ENCODE results near the gene ZDHHC12. TPM values are rescaled to one million over a fixed set of nuclear protein-coding genes. Genes with fewer than 3 reads are reported as not detected.

Gene ZDHHC12
- total RNA-seq, 6 experiments from 2014 or later: 48.1 to 54.6 (median 53.1) TPM

GRCh38 chr9:128683340-128684064 lies 40.4 kb downstream of the ZDHHC12 start:
- no peaks in the 10 kb centered on the region for H3K9me3 Mint-ChIP-seq
- H3K27me3 Mint-ChIP-seq (ENCODE audit: insufficient read depth): peaks cover 5% of the 10 kb centered on the region; the same call in 1 of the 2 replicates
- H3K4me1 Mint-ChIP-seq (ENCODE audit: low read depth): peaks cover 43% of the 10 kb centered on the region
- peak overlapping the region; percentile 98 for H3K27ac Mint-ChIP-seq
- no peak for DNase-seq
- TF ChIP-seq CTCF (IDR thresholded peaks at IDR 0.05): no peak
- H3K4me3 Mint-ChIP-seq: peak overlapping the region; percentile 100
- peaks cover 4% of the 10 kb centered on the region; the same call in 1 of the 2 replicates for H3K36me3 Mint-ChIP-seq (ENCODE audit: low read depth)

- no peaks in the 10 kb centered on the region; the same call in 1 of the 2 replicates for H3K4me1 Mint-ChIP-seq (ENCODE audit: low read depth)
- H3K4me3 Mint-ChIP-seq: no peak overlapping the region
- H3K36me3 Mint-ChIP-seq (ENCODE audit: low read depth): peaks cover 4% of the 10 kb centered on the region; the same call in 1 of the 2 replicates
- no peaks in the 10 kb centered on the region for H3K9me3 Mint-ChIP-seq
- no peak for TF ChIP-seq CTCF (IDR thresholded peaks at IDR 0.05)
- H3K27me3 Mint-ChIP-seq (ENCODE audit: insufficient read depth): peaks cover 2% of the 10 kb centered on the region
- H3K27ac Mint-ChIP-seq: no peak overlapping the region
- DNase-seq: no peak
Measured at GRCh38 chr9:128677794-128678193, 46.1 kb downstream of the ZDHHC12 start.

DNA sequence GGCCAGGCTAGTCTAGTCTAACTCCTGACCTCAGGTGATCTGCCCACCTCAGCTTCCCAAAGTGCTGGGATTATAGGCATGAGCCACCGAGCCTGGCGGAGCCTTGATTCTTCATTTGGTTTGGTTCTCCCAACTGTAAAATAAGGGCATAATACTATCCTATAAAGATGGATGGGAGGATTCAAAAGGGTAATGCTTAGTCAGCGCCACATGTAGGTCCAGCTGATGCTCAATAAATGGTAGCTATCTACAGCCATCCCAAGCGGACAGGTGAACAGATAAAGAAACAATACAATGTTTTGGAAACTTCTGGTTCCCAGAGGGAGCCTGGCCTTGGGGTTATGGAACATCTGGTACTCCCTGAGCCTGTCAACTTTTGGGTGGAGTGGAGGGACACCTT lies 48.5 kb downstream of the ZDHHC12 start:
- H3K27me3 Mint-ChIP-seq (ENCODE audit: insufficient read depth): no peaks in the 10 kb centered on the region; the same call in none of the 2 replicates
- no peaks in the 10 kb centered on the region for H3K36me3 Mint-ChIP-seq (ENCODE audit: low read depth)
- H3K9me3 Mint-ChIP-seq: no peaks in the 10 kb centered on the region
- H3K27ac Mint-ChIP-seq: no peak overlapping the region
- DNase-seq: no peak
- no peaks in the 10 kb centered on the region for H3K4me1 Mint-ChIP-seq (ENCODE audit: low read depth)
- TF ChIP-seq CTCF (IDR thresholded peaks at IDR 0.05): no peak
- H3K4me3 Mint-ChIP-seq: no peak overlapping the region

Other genes starting within 250 kb of the ZDHHC12 start
- gene GLE1, start 219.4 kb downstream of the ZDHHC12 start, total RNA-seq (2021; fragmentation: NEBNext Ultra II Directional; extraction: Animal tissue kit (Norgen Biotek cat#: 25700)): 10 to 100 TPM; 22.2 to 26.7 (median 24.7) TPM
- gene SPTAN1, start 171.5 kb downstream of the ZDHHC12 start, total RNA-seq (2021; fragmentation: NEBNext Ultra II Directional; extraction: Animal tissue kit (Norgen Biotek cat#: 25700)): 100 to 1,000 TPM; 316 to 368 (median 327) TPM
- 10 to 100 TPM; 34.5 to 51.7 (median 49.9) TPM for gene DYNC2I2, start 67.3 kb downstream of the ZDHHC12 start, total RNA-seq (2021; fragmentation: NEBNext Ultra II Directional; extraction: Animal tissue kit (Norgen Biotek cat#: 25700))
- gene SET, start 34.9 kb downstream of the ZDHHC12 start, total RNA-seq (2021; fragmentation: NEBNext Ultra II Directional; extraction: Animal tissue kit (Norgen Biotek cat#: 25700)): 100 to 1,000 TPM; 297 to 358 (median 343) TPM
- gene PKN3, start 21.6 kb downstream of the ZDHHC12 start, total RNA-seq (2021; fragmentation: NEBNext Ultra II Directional; extraction: Animal tissue kit (Norgen Biotek cat#: 25700)): 1 to 10 TPM; 1.9 to 5.6 (median 3.5) TPM
- gene ZER1, start 47.8 kb upstream of the ZDHHC12 start, total RNA-seq (2021; fragmentation: NEBNext Ultra II Directional; extraction: Animal tissue kit (Norgen Biotek cat#: 25700)): 10 to 100 TPM; 32.5 to 47.6 (median 37.8) TPM
- 10 to 100 TPM; 28.0 to 34.7 (median 30.3) TPM for gene TBC1D13, start 63.1 kb upstream of the ZDHHC12 start, total RNA-seq (2021; fragmentation: NEBNext Ultra II Directional; extraction: Animal tissue kit (Norgen Biotek cat#: 25700))
- 10 to 100 TPM; 16.0 to 23.7 (median 17.0) TPM for gene ENDOG, start 94.4 kb upstream of the ZDHHC12 start, total RNA-seq (2021; fragmentation: NEBNext Ultra II Directional; extraction: Animal tissue kit (Norgen Biotek cat#: 25700))
- 10 to 100 TPM; 33.2 to 46.8 (median 38.2) TPM for gene SPOUT1, start 105.7 kb upstream of the ZDHHC12 start, total RNA-seq (2021; fragmentation: NEBNext Ultra II Directional; extraction: Animal tissue kit (Norgen Biotek cat#: 25700))
- gene KYAT1, start 157.8 kb upstream of the ZDHHC12 start, total RNA-seq (2021; fragmentation: NEBNext Ultra II Directional; extraction: Animal tissue kit (Norgen Biotek cat#: 25700)): 1 to 10 TPM; 6.7 to 9.0 (median 8.3) TPM
- gene LRRC8A, start 158.0 kb upstream of the ZDHHC12 start, total RNA-seq (2021; fragmentation: NEBNext Ultra II Directional; extraction: Animal tissue kit (Norgen Biotek cat#: 25700)): 10 to 100 TPM; 37.8 to 51.9 (median 39.6) TPM
- 10 to 100 TPM in 3 of 6 experiments, 1 to 10 TPM in 3; 6.8 to 13.9 (median 10.0) TPM for gene PHYHD1, start 196.9 kb upstream of the ZDHHC12 start, total RNA-seq (2021; fragmentation: NEBNext Ultra II Directional; extraction: Animal tissue kit (Norgen Biotek cat#: 25700))
- gene DOLK, start 223.5 kb upstream of the ZDHHC12 start, total RNA-seq (2021; fragmentation: NEBNext Ultra II Directional; extraction: Animal tissue kit (Norgen Biotek cat#: 25700)): 10 to 100 TPM; 27.8 to 34.4 (median 31.6) TPM
- gene NUP188, start 223.6 kb upstream of the ZDHHC12 start, total RNA-seq (2021; fragmentation: NEBNext Ultra II Directional; extraction: Animal tissue kit (Norgen Biotek cat#: 25700)): 10 to 100 TPM; 42.1 to 58.2 (median 54.2) TPM

Measured in HFFc6 (cell line).